Astrocyte of the spinal cord (primary cell): ENCODE measurements around the gene PKN3.
"Not testable (repeated sequence)": the region's sequence is repeated elsewhere in the genome, so short reads cannot be mapped to it uniquely, and the experiment has no call there.

ENCODE experiments used
- DNase-seq: peaks from one replicate; pipeline ENCODE4 v3.0.0; 2011; ENCODE audit warnings: low read depth, low spot score
- H3K4me3 ChIP-seq: 2 replicates; pipeline ENCODE4 v1.5.1; 2011; ENCODE audit warnings: low read depth, mild to moderate bottlenecking, low read length, moderate library complexity
- CTCF ChIP-seq: IDR thresholded peaks from 2 replicates; pipeline ENCODE4 v1.5.1; 2012; ENCODE audit warnings: low read depth, mild to moderate bottlenecking, low read length, inconsistent platforms
- in situ Hi-C: cut with HindIII; loops from 2 replicates; pipeline ENCODE4 v1.10.0; 2017; ENCODE audit warnings: low sequenced_read_pairs

PKN3 gene

GRCh38 chr9:128702445-128702948 is at the start of gene PKN3:
PKN3 (plus strand) TSS chr9:128702503; CDS start chr9:128702916, 413 bp downstream.
- TF ChIP-seq CTCF = peak; percentile 84
- DNase-seq = peak; percentile 79
- H3K4me3 ChIP-seq = peak within 1 kb of the TSS; percentile 64
- in situ Hi-C loops = no loop called here

GRCh38 chr9:128653908-128654307 is 48.4 kb upstream of the PKN3 start:
- H3K4me3 ChIP-seq = no peak overlapping the region
- DNase-seq = no peak
- in situ Hi-C loops = no loop called here
- no peak for TF ChIP-seq CTCF

GRCh38 chr9:128654481-128654880 is 47.8 kb upstream of the PKN3 start:
- in situ Hi-C loops = no loop called here
- no peak for TF ChIP-seq CTCF
- H3K4me3 ChIP-seq = no peak overlapping the region
- DNase-seq = no peak

GRCh38 chr9:128656416-128657343 is 45.6 kb upstream of the PKN3 start, which contains the start of gene DYNC2I2:
DYNC2I2 (minus strand) TSS chr9:128656847; CDS start chr9:128656726, 121 bp downstream.
- peak; percentile 95 for DNase-seq
- no peak for TF ChIP-seq CTCF
- in situ Hi-C loops = no loop called here
- peak within 1 kb of the TSS; percentile 46 for H3K4me3 ChIP-seq

- in situ Hi-C loops = no loop called here
- no peak overlapping the region for H3K4me3 ChIP-seq
- no peak for DNase-seq
- TF ChIP-seq CTCF = no peak
Observed at GRCh38 chr9:128657344-128657704, 45.0 kb upstream of the PKN3 start.

- no peak for TF ChIP-seq CTCF
- H3K4me3 ChIP-seq = no peak overlapping the region
- in situ Hi-C loops = no loop called here
- no peak for DNase-seq
Observed at GRCh38 chr9:128657796-128658195, 44.5 kb upstream of the PKN3 start.

GRCh38 chr9:128666481-128666941 is 35.8 kb upstream of the PKN3 start:
- in situ Hi-C loops = not testable (repeated sequence)

More at GRCh38 chr9:128666481-128666941, 35.8 kb upstream of the PKN3 start:
- not testable (repeated sequence) for H3K4me3 ChIP-seq, DNase-seq
